Measurements from ENCODE around the gene GRIK2.

The GRIK2 gene

GRCh38 chr6:101719521-101719920, 326.0 kb downstream of the GRIK2 start:
- no peak for DNase-seq (ENCODE audit: low spot score)

DNA sequence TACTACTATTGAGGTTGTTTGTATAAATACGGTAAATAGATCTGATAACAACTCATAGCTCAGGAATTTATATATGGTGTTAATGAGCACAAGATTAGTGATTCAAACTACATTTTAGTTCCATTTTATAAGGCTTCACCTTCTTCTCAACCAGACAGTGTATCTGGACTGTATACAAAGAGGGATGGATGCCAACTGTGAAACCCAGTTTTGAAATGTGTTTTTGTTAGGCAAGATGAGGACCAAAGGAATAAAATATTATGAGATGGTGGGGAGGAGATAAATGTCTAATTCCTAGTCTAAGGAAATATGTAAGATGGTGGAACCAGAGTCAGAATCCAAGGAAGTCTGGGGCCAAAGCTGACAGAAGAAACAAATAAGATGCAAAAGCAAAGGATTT, 329.0 kb downstream of the GRIK2 start:
- no peak for DNase-seq (ENCODE audit: low spot score)

- no peak for DNase-seq (ENCODE audit: low spot score)
These were observed 329.6 kb downstream of the GRIK2 start for GRCh38 chr6:101722991-101723579.

DNA sequence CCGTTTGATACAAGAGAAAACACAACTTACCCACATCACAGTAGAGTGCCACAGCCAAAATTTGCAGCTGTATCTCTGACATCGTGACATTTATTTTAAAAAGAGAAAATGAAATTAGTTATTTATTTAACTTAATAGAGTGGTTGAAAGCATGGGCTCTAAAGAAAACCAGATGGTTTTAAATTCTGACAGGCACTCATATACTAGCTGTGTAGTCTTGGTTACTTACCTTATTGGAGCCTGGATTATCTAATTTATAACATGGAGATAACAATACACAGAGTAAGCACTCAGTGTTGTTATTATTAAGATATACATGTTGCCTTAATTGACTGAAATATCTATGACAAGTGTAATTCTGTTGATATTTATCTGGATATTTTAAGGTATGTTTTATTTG, 334.9 kb downstream of the GRIK2 start:
- no peak for DNase-seq (ENCODE audit: low spot score)

DNA sequence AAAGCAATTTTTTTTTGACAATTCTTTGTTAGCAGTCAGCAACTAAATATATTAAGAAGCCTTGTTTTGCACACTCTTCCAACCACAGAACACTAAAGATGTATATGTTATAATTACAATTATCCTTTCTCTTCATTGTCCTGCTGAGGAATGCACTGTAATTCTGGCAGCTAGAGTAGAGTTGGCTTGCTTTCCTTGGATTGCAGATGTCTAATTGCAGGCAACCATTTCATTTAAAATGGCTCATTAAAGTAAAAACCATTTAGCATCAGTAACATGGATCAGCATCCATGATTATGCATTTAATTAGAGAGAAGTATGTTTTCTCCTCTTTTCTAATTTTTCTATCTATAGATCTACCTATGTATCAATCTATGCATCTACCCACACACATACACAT, 335.4 kb downstream of the GRIK2 start:
- no peak for DNase-seq (ENCODE audit: low spot score)

DNA sequence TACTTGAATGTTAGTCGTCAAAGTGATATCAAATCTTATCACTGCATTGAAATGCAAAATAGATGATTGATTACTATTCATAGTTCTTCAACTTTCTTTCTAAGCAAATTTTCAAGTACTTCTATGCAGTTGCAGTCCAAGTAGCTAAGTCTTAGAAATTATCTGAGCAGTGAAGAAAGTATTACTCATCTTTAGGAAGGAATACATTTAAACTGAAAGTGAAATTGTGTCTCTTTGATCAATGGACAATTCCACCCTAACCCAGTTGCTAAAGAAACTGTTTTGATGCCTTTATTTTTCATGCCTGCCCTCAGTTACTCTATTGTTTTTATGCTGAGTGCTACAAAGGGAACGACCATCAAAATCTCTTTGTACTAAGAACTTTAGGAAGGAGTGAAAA, 337.4 kb downstream of the GRIK2 start:
- DNase-seq (ENCODE audit: low spot score) = no peak

- no peak for DNase-seq (ENCODE audit: low spot score)
These were observed 340.4 kb downstream of the GRIK2 start for GRCh38 chr6:101733899-101734298.

- DNase-seq (ENCODE audit: low spot score) = no peak
These were observed 345.0 kb downstream of the GRIK2 start for GRCh38 chr6:101738481-101738880.

DNA sequence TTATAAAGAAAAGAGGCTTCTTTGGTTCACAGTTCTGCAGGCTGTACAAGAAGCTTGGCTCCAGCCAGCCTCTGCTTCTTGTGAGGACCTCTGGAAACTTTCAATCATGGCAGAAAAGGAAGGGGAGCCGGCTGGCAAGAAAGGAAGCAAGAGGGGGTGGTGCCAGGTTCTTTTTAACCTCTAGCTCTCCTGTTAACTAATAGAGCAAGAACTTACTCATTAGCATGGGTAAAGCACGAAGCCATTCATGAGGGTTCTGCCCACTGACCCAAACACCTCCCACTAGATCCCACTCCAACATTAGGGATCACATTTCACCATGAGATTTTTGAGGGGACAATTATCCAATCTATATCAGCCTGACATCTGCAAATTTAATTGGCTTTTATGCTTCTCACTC, 347.1 kb downstream of the GRIK2 start:
- no peak for DNase-seq (ENCODE audit: low spot score)

GRCh38 chr6:101741474-101742171, 348.1 kb downstream of the GRIK2 start:
- DNase-seq (ENCODE audit: low spot score) = no peak

DNA sequence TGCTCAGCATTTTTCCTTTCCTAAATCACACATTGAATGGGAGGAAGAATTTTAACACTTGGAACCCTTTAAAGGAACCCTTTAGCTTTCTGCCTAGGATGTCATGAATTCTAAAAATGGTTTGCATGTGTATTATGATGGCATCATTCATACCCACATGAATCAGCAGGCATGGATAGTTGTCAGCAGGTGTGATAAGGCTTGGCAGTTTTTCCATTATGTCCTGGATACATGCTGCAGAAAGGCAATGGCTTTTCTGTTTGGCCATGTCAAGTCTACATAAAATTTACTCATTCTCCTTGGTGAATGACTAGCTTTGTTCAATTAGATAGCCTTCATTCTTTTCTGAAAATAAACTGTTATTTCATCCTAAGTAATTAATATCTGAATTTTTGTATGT, 353.7 kb downstream of the GRIK2 start:
- no peak for DNase-seq (ENCODE audit: low spot score)

DNA sequence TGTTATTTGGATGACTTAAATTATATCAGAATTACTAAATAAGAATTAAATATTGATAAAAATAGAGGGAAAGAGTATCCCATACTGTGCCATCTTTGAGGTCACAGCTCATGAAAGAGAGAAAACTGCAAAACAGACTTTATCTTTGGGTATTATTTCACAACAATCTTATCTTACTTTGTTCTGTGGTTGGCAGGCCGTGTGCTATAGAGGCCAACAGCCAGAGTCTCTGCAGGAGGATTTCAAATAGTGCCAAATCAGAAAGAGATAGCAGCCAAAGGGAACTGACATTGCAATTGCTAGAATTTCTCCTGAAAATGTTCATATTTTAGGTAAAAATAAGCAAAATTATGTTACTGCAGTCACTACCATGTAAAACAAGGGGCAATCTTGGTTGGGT, 354.2 kb downstream of the GRIK2 start:
- DNase-seq (ENCODE audit: low spot score) = no peak

GRCh38 chr6:101755931-101756330, 362.4 kb downstream of the GRIK2 start:
- no peak for DNase-seq (ENCODE audit: low spot score)

- no peak for DNase-seq (ENCODE audit: low spot score)
These were observed 364.9 kb downstream of the GRIK2 start for GRCh38 chr6:101758368-101758767.

- no peak for DNase-seq (ENCODE audit: low spot score)
These were observed 367.5 kb downstream of the GRIK2 start for GRCh38 chr6:101760843-101761621.

GRCh38 chr6:101762851-101763250, 369.3 kb downstream of the GRIK2 start:
- DNase-seq (ENCODE audit: low spot score) = no peak

- DNase-seq (ENCODE audit: low spot score) = no peak
These were observed 371.8 kb downstream of the GRIK2 start for GRCh38 chr6:101765281-101765680.

DNA sequence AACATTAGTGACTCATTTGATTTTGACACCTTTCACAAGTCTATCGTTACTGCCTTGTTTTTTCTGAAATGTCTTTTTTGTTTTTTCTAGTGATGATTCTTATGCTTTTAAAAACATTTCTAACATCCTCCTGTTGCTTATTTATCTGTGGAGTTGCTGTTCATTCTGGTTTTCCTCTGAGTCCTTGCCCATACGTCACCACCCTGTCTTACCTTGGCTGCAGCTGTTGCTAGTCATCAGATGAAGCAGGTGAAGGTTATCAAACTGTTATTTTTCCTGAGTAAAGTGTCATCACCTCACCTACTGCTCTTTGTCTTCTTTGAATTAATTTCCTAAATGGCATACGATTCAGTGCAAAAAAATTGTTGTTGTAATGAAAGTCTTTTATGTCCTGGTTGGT, 376.6 kb downstream of the GRIK2 start:
- DNase-seq (ENCODE audit: low spot score) = no peak

GRCh38 chr6:101776919-101777350, 383.4 kb downstream of the GRIK2 start:
- no peak for DNase-seq (ENCODE audit: low spot score)

DNA sequence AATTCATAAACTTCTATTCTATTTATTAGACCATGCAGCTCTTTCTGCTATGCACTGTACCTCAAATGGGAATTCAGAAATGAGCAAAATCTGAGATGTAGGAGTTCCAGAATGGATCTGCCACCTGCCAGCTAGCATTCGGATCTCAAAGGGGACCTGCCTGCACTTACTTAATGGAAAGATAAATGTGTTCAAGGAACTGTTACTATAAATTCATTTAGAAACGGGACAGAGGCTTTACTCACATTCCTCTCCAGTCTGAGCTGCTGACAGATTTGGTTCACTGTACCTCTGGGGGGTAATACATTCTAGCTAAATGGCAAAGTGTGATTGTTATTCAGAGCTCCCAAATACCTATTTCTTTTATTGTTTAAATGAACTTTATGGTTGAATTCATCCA, 384.1 kb downstream of the GRIK2 start:
- DNase-seq (ENCODE audit: low spot score) = no peak

DNA sequence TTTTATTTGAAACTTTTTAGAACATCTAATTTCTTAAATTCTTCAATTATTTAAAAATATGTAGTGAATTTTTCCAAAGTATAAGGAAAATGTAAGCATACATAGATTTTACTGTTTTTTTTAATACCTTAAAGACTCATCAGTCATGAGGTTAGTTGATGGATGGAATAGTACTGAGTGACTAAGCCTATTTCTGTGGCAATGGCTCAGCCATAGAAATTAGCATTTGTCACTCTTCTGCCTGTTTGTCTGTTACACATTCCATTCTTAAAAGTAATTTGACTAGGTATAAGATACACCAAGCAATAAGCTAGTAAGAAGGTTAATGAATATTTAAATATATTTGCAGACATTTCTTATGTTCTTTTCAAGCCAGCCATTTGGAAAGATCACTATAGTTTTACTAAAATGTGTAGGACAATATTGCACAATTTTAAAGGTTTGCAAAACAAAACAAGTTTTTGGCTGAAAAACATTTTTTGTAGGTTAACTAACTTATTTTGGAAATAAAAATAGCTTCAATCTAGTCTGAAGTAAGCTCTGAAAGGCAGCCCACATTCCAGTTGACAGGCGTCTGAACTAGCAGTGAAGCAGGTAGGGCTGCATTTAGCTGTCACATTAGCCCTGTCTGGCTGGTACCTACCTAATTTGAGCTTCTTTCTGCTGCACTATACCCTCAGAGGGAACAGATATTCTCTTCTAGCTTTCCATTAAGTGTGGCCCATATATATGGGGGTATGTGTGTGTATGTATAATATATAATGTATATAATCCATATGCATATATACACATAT, 385.7 kb downstream of the GRIK2 start:
- DNase-seq (ENCODE audit: low spot score) = no peak

DNA sequence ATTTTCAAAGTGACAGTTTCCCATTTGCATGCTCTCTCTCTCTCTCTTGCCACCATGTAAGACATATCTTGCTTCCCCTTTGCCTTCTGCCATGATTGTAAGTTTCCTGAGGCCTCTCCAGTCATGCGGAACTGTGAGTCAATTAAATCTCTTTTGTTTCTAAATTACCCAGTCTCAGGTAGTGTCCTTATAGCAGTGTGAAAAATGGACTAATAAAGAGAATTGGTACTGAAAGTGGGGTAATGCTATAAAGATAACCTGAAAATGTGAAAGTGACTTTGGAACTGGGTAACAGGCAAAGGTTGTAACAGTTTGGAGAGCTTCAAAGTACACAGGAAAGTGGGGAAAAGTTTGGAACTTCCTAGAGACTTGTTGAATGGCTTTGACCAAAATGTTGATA, 389.8 kb downstream of the GRIK2 start:
- no peak for DNase-seq (ENCODE audit: low spot score)

GRCh38 chr6:101784094-101784493, 390.6 kb downstream of the GRIK2 start:
- no peak for DNase-seq (ENCODE audit: low spot score)
